ENCODE results near the gene EFNB3.

Gene EFNB3

DNA sequence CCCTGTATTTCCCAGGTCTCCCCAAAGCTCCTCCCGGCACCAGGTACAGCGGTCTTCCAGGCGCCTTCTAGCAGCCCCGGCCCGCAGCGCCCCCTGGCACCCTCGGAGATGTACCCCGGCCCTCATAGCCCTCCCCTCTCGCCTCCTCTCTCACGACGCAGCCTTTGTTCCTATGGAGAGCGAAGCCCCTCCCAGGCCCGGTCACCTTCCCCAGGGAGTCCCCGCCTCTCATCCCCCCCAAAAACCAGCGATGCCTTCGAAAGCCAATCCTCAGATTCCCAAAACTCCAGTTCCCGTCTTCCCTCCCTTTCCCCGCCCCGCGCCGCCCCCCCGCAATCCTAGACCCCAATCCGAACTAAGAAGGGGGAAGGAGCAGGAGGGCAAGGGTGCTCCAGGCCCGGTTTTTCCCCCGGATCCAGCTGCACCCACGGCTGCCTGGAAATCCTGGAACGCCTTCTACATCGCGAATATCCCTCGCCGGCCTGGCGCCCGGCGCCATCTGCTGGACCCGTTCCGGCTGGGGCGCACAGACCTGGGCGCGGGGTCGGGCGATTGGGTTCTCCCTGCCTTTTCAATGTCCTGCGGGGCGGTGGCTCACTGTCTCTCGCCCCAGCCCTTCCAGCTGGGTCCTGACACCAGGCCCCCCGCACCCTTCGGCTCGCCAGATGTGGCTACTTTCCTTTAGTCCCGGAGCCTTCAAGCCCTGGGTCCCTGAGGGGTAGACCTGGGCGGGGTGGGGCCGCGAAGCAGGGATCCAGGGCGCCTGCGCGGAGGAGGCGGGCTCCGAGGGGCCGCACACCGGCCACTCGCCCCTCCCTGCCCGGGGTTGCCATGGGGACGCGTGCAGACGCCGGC lies 12.1 kb downstream of the EFNB3 start, which contains the start of gene DNAH2:
Gene DNAH2, plus strand, starts transcription at position 844 of the 855 bp plus-strand sequence. CDS start 1,991 bp downstream, outside the sequence.
- Histone ChIP-seq H2AFZ (ENCODE audit: low read depth, low read length, severe bottlenecking) (peak within 1 kb of the TSS; percentile 78), H3K9ac (ENCODE audit: low read length) (peak within 1 kb of the TSS; percentile 47), H3K36me3 (ENCODE audit: low read length) (no peaks in the 10 kb centered on the region), H3F3A (ENCODE audit: insufficient read depth) (no peaks in the 10 kb centered on the region), H3K27ac (ENCODE audit: low read depth, low read length) (no peak within 1 kb of the TSS), H3K4me3 (ENCODE audit: insufficient read depth, low read length, poor library complexity, severe bottlenecking) (peak within 1 kb of the TSS; percentile 40), H3K4me2 (ENCODE audit: low read depth, low read length, poor library complexity, severe bottlenecking) (peak within 1 kb of the TSS; percentile 54), H3K79me2 (ENCODE audit: insufficient read depth, low read length) (no peaks in the 10 kb centered on the region), H3K9me3 (ENCODE audit: insufficient read depth, low read length) (no peaks in the 10 kb centered on the region), H3K9me2 (replicated peaks; ENCODE audit: insufficient read depth, low read length) (no peaks in the 10 kb centered on the region), H3K27me3 (ENCODE audit: low read length) (no peaks in the 10 kb centered on the region), H4K20me1 (ENCODE audit: low read depth, low read length) (no peaks in the 10 kb centered on the region)
- TF ChIP-seq, protein P1, sequence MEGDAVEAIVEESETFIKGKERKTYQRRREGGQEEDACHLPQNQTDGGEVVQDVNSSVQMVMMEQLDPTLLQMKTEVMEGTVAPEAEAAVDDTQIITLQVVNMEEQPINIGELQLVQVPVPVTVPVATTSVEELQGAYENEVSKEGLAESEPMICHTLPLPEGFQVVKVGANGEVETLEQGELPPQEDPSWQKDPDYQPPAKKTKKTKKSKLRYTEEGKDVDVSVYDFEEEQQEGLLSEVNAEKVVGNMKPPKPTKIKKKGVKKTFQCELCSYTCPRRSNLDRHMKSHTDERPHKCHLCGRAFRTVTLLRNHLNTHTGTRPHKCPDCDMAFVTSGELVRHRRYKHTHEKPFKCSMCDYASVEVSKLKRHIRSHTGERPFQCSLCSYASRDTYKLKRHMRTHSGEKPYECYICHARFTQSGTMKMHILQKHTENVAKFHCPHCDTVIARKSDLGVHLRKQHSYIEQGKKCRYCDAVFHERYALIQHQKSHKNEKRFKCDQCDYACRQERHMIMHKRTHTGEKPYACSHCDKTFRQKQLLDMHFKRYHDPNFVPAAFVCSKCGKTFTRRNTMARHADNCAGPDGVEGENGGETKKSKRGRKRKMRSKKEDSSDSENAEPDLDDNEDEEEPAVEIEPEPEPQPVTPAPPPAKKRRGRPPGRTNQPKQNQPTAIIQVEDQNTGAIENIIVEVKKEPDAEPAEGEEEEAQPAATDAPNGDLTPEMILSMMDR (IDR thresholded peaks at IDR 0.05; ENCODE audit: insufficient read depth, low read length, poor library complexity, severe bottlenecking) = peak; percentile 26
- 0 out of 2 replicates have a peak, but pooled peaks have one; percentile 29 for TF ChIP-seq EZH2phosphoT487 (conservative IDR thresholded peaks at IDR 0.05; ENCODE audit: low read length)

DNA sequence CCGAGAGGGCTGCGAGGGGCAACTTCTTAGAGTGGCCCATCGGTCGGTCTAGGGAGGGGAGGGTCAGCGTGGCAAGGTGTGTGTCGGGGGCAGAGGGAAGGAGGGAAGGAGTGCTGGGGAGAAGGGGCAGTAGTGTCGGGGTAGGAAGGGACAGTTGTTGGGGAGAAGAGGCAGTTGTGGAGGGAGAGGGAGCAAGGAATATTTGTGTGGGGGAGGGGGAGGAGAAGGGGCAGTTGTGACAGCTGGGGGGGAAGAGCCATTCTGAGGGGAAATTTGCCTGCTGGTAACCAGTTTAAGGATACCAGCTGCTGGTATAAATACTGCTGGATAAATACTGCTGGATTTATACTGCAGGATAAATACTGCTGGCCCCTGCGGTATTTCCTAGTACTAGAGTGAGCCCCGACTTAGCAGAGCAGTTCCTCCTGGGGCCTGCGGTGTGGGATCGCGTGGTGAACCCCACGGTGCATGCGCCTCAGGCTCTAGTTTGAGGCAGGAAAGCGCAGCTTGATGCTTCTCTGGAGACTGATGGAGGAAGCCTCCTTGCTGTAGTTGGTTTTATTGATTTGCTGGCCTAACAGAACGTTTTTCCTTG lies 12.9 kb downstream of the EFNB3 start:
- Histone ChIP-seq H4K20me1 (ENCODE audit: low read depth, low read length) (no peaks in the 10 kb centered on the region), H3K27me3 (ENCODE audit: low read length) (no peaks in the 10 kb centered on the region), H3K9me3 (ENCODE audit: insufficient read depth, low read length) (no peaks in the 10 kb centered on the region), H3K4me3 (ENCODE audit: insufficient read depth, low read length, poor library complexity, severe bottlenecking) (peak overlapping the region; percentile 40), H3K36me3 (ENCODE audit: low read length) (no peaks in the 10 kb centered on the region), H3K79me2 (ENCODE audit: insufficient read depth, low read length) (no peaks in the 10 kb centered on the region), H2AFZ (ENCODE audit: low read depth, low read length, severe bottlenecking) (no peak overlapping the region), H3F3A (ENCODE audit: insufficient read depth) (no peaks in the 10 kb centered on the region), H3K9ac (ENCODE audit: low read length) (peak overlapping the region; percentile 47), H3K9me2 (replicated peaks; ENCODE audit: insufficient read depth, low read length) (no peaks in the 10 kb centered on the region), H3K4me2 (ENCODE audit: low read depth, low read length, poor library complexity, severe bottlenecking) (peak overlapping the region; percentile 54), H3K27ac (ENCODE audit: low read depth, low read length) (no peak overlapping the region)
- TF ChIP-seq EZH2phosphoT487 (conservative IDR thresholded peaks at IDR 0.05; ENCODE audit: low read length) = no peak
- TF ChIP-seq, protein P1 (IDR thresholded peaks at IDR 0.05; ENCODE audit: insufficient read depth, low read length, poor library complexity, severe bottlenecking) = no peak

DNA sequence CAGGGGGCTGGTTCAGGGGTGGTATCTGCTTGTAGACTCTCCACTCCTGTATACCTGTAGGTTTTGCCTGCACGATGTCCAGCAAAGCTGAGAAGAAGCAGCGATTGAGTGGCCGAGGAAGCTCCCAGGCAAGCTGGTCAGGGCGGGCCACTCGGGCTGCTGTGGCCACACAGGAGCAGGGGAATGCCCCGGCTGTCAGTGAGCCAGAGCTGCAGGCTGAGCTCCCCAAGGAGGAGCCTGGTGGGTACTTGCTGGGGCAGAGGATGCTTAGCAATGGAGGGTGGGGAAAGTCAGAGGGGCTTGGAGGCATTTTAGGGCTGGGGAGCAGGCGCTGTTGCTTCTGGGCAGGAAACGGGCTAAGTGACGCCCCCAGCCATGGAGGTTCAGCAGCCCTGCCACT lies 14.7 kb downstream of the EFNB3 start:
- H3K27me3 ChIP-seq (ENCODE audit: low read length) = no peaks in the 10 kb centered on the region
- H3F3A ChIP-seq (ENCODE audit: insufficient read depth) = no peaks in the 10 kb centered on the region
- no peaks in the 10 kb centered on the region for H3K9me2 ChIP-seq (replicated peaks; ENCODE audit: insufficient read depth, low read length)
- no peak overlapping the region for H2AFZ ChIP-seq (ENCODE audit: low read depth, low read length, severe bottlenecking)
- H3K4me2 ChIP-seq (ENCODE audit: low read depth, low read length, poor library complexity, severe bottlenecking) = no peak overlapping the region
- no peaks in the 10 kb centered on the region for H4K20me1 ChIP-seq (ENCODE audit: low read depth, low read length)
- H3K9ac ChIP-seq (ENCODE audit: low read length) = no peak overlapping the region
- H3K4me3 ChIP-seq (ENCODE audit: insufficient read depth, low read length, poor library complexity, severe bottlenecking) = no peak overlapping the region
- no peaks in the 10 kb centered on the region for H3K79me2 ChIP-seq (ENCODE audit: insufficient read depth, low read length)
- H3K36me3 ChIP-seq (ENCODE audit: low read length) = no peaks in the 10 kb centered on the region
- no peaks in the 10 kb centered on the region for H3K9me3 ChIP-seq (ENCODE audit: insufficient read depth, low read length)
- H3K27ac ChIP-seq (ENCODE audit: low read depth, low read length) = no peak overlapping the region
- TF ChIP-seq EZH2phosphoT487 (conservative IDR thresholded peaks at IDR 0.05; ENCODE audit: low read length) = no peak
- TF ChIP-seq, protein P1 (IDR thresholded peaks at IDR 0.05; ENCODE audit: insufficient read depth, low read length, poor library complexity, severe bottlenecking) = no peak
